SU-DHL-6 (cell line): ENCODE results near the gene CTNND2.

Experiments used
- CTCF ChIP-seq: fragments of 200-600 bp; sonication (generic); IDR thresholded peaks from one replicate; pipeline ENCODE4 v1.5.1; 2017; ENCODE audit warnings: antibody characterized with exemption, mild to moderate bottlenecking, low read length, moderate library complexity; ENCODE audit not compliant: insufficient read depth, poor library complexity, severe bottlenecking
- EZH2phosphoT487 ChIP-seq: fragments of 200-600 bp; sonication (generic), shearing (Covaris generic); conservative IDR thresholded peaks from 2 replicates; pipeline ENCODE4 v1.6.1; 2018; ENCODE audit warnings: mild to moderate bottlenecking, antibody characterized with exemption, low read length, moderate library complexity, mixed read lengths

- TF ChIP-seq CTCF (no peak), EZH2phosphoT487 (no peak)
Measured at GRCh38 chr5:11525020-11525419, 379.2 kb downstream of the CTNND2 start.
